HG03175 (cell line): ENCODE measurements around the gene KLHL17.
"Not testable (repeated sequence)": the region's sequence is repeated elsewhere in the genome, so short reads cannot be mapped to it uniquely, and the experiment has no call there.

Source experiments
- ATAC-seq: cut with Tn5 transposase; IDR thresholded peaks from one replicate; pipeline ENCODE4 v1.9.1; 2021; ENCODE audit warnings: mild to moderate bottlenecking, moderate library complexity; ENCODE audit not compliant: unreplicated experiment

KLHL17 gene

DNA sequence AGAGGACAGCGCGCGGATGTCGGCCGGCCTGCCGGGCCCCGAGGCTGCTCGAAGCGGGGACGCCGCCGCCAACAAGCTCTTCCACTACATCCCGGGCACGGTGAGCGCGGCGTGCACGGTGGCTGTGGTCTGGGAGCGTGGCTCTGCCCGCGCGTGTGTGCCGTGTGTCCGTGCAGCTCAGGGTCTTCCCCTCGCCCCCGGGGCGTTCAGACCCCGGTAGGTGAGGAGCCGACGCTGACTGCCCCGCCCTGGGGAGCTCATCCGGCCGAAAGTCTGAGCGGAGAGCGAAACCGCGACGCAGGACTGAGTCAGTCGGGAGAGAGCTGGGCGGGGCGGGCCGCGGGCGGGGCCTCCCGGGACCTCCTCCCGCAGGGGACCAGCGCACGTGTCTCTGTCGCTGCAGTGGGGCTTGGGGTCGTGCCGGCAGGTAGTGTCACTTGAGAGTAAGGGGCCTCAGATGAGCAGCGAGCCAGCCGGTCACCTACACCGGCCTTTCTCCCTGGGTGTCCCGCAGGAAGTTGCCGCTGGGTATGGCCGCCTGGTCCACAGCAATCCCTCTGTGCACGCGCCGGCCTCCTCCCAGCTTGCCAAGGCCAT, 6.4 kb downstream of the KLHL17 start:
- peak; percentile 57 for ATAC-seq

GRCh38 chr1:967466-968343, 7.3 kb downstream of the KLHL17 start:
- no peak for ATAC-seq

DNA sequence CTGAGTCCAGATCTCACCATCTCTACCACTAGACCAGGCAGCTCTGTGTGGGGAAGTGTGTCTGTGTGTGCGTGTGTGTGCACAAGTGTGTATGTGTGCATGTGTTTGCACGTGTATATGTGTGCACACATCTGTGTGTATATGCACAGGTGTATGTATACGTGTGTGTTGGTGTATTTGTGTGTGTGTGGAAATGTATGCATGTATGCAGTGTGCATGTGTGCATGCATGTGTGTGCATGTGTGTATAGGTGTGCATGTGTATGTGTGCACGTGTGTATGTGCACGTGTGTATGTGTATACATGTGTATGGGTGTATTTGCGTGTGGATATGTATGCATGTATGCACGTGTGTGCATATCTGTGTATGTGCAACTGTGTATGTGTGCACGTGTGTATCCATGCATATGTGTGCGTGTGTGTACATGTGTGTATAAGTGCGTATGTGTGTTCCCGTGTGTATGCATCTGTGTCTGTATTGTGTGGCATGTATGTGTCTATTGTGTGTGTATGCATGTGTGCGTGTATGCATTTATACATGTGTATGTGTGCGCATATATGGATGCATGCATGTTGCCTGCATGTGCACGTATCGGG, 9.0 kb downstream of the KLHL17 start:
- no peak for ATAC-seq

DNA sequence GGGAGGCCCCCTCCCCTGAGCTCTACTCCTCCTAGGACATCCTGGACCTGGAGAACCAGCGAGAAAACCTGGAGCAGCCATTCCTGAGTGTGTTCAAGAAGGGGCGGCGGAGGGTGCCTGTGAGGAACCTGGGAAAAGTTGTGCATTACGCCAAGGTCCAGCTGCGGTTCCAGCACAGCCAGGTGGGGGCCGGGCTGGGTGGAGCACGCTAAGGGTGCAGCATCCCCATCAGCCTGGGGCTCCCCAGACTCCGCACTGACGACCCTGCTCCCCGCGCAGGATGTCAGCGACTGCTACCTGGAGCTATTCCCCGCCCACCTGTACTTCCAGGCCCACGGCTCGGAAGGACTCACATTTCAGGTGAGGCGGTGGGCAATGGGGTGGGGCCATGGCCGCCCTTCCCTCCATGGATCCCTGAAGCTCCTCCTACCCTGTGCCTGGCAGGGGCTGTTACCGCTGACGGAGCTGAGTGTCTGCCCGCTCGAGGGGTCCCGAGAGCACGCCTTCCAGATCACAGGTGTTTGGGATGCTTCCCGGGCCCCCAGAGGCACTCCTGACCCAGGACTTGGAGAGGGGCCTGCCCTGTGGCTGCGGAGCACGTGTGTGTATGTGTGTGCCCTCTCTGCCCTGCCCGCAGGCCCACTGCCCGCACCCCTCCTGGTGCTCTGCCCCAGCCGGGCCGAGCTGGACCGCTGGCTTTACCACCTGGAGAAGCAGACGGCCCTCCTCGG, 10.0 kb downstream of the KLHL17 start:
- ATAC-seq: no peak

GRCh38 chr1:970973-971730, 10.8 kb downstream of the KLHL17 start:
- ATAC-seq: no peak

DNA sequence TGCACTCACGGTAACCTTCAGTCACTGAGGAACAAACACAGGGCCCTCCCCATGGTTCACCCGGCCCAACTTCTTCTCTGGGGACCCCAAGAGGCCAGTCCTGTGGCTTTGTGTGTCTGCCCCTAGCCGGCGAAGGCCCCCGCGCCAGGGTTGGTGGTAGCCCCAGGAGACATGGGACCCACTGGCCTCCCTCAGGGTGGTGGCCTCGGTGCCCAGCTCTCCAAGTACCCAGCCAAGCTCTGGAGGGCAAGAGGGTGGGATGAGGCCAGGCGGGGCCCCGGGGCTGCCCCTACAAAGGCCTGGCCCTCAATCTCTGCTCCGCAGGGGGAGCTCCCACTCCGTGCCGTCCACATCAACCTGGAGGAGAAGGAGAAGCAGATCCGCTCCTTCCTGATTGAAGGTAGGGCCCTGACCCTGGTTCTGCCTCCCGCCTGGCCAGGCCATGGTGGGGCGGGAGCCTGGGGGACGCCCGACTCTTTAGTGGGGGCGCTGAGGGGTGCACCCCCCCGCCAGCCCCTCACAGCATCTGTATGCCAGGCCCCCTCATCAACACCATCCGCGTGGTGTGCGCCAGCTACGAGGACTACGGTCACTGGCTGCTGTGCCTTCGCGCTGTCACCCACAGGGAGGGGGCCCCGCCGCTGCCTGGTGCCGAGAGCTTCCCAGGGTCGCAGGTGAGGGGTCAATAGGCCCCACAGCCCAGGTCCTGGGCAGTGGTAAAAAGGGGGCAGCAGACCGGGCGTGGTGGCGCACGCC, 11.5 kb downstream of the KLHL17 start:
- no peak for ATAC-seq

- no peak for ATAC-seq
Observed at GRCh38 chr1:972726-973458, 12.5 kb downstream of the KLHL17 start.

- ATAC-seq: no peak
Observed at GRCh38 chr1:973459-974292, 13.3 kb downstream of the KLHL17 start.

- ATAC-seq: no peak
Observed at GRCh38 chr1:974293-974640, 13.9 kb downstream of the KLHL17 start.

GRCh38 chr1:974687-975328, 14.4 kb downstream of the KLHL17 start:
- ATAC-seq: no peak

GRCh38 chr1:975365-975764, 15.0 kb downstream of the KLHL17 start:
- ATAC-seq: no peak

GRCh38 chr1:975896-976683, 15.7 kb downstream of the KLHL17 start:
- peak; percentile 59 for ATAC-seq

GRCh38 chr1:976791-977190, 16.4 kb downstream of the KLHL17 start:
- not testable (repeated sequence) for ATAC-seq

DNA sequence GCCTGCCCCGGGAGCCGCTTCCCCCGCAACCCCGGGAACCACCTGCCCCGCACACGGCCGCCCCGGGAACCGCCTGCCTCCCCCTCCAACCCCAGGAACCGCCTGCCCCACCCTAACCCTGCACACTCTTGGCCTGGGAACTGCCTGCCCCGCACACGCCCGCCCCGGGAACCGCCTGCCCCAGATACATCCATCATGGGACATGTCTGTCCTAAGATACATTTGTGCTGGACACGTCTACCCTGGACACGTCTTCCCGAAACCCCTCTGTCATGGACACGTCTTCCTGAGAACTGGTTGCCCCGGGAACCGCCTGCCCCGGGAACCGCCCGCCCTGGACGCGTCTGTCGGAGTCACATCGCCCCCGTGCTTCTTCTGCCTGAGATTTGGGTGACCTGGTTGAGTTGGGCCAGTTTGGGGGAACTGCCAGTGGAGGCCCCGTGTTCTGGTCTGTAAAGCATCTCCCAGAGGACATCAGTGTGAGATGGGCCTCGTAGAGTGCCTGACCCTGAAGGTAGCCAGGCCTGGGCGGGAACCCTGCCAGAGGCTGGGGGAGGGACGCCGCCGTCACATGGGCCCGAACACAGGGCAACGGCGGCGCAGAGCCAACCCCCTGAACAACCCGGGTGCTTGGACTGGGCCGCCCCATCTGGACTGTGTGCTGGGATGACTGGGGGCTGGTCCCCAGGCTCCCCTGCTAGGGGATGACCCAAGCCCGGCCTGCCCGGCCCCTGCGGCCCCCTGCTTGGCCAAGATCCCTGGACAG, 17.9 kb downstream of the KLHL17 start:
- no peak for ATAC-seq

DNA sequence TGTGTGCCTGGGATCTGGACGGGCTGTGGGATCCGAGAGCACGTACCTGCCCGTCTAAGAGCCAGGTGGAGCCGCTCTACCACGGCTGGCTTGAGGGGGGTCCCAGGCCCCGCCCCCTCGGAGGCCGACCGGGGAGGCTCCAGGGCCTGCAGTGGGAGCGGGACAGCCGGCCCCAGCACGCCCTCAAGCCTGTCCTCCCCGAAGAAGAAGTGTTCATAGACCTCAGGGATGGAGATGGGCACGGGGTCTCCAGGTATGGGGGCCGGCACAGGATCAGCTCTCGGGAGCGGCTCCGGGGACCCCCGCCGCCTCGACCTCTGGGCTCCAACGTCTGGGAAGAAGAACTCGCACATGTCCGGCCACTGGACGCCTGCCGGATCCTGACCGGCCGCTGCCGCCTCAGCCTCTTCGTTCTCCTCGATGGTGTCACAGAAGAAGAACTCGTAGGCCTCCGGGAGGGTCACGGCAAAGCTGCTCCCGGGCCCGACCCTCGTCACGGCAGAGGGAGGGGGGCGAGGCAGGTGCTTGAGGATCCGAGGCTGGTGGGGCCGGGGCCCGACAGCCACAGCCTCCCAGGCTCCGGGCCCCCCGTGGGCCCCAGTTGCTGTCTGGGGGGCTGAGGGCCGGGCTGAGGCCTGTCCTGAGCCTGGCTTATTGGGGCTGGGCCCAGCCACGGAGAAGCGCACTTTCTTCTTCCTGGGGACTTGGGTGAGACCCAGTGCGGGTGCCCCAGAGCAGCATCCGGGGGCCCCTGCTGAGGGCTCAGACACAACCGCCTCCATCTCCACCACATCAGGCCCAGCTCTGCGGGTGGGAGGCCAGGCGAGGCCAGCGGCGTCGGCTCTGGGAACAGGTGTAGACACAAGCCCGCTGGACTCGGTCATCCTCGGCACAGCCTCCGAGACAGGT, 18.7 kb downstream of the KLHL17 start:
- no peak for ATAC-seq

DNA sequence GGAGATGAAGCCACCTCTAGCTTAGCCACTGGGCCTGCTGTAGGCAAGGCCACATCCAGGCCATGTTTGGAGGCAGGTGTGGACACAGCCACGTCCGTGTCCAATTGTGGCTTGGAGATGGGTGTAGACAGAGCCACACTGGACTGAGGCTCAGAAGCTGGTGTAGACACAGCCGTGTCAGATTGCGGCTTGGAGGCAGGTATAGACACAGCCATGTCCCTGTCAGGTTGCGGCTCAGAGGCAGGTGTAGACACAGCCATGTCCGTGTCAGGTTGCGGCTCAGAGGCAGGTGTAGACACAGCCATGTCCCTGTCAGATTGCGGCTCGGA, 19.3 kb downstream of the KLHL17 start:
- ATAC-seq: no peak
